ENCODE results near the gene CDK18. TPM values are rescaled to one million over a fixed set of nuclear protein-coding genes. Genes with fewer than 3 reads are reported as not detected.

CDK18 gene
- total RNA-seq, 2 donors from 2014 or later = 58.1 to 88.7 TPM

GRCh38 chr1:205567716-205568115 is 63.2 kb downstream of the CDK18 start:
- Histone ChIP-seq H3K4me1 (ENCODE audit: control insufficient read depth, insufficient read depth, low read length) (peaks cover 6% of the 10 kb centered on the region), H3K9me3 (ENCODE audit: control insufficient read depth, low read length) (no peaks in the 10 kb centered on the region), H3K27me3 (ENCODE audit: control insufficient read depth, insufficient read depth, low read length, poor library complexity, severe bottlenecking) (peaks cover 87% of the 10 kb centered on the region), H3K36me3 (ENCODE audit: control insufficient read depth, insufficient read depth, low read length) (no peaks in the 10 kb centered on the region), H3K4me3 (ENCODE audit: low read length) (no peak overlapping the region), H3K27ac (ENCODE audit: low read depth, low read length) (no peak overlapping the region), H3K9ac (ENCODE audit: extremely low read depth, low read length, poor library complexity, severe bottlenecking) (no peak overlapping the region)
- Mint-ChIP-seq H3K36me3 (ENCODE audit: low read depth) (no peaks in the 10 kb centered on the region), H3K27ac (no peak overlapping the region), H3K27me3 (ENCODE audit: insufficient read depth) (peaks cover 67% of the 10 kb centered on the region), H3K4me1 (peaks cover 16% of the 10 kb centered on the region), H3K4me3 (peak overlapping the region; percentile 44), H3K9me3 (no peaks in the 10 kb centered on the region)
- TF ChIP-seq CTCF (conservative IDR thresholded peaks at IDR 0.05) = peak; percentile 18
- WGBS, 2 experiments (ENCODE audit: insufficient coverage in 1 of 2, insufficient read length in 1 of 2) = 75 to 82% methylated on average over 4 to 6 of the region's 6 CpGs
- no peak for DNase-seq

GRCh38 chr1:205568135-205568468 is 63.6 kb downstream of the CDK18 start:
- H3K4me1 Mint-ChIP-seq = peaks cover 16% of the 10 kb centered on the region
- H3K27ac Mint-ChIP-seq = no peak overlapping the region
- peaks cover 6% of the 10 kb centered on the region for H3K4me1 ChIP-seq (ENCODE audit: control insufficient read depth, insufficient read depth, low read length)
- no peaks in the 10 kb centered on the region for H3K9me3 Mint-ChIP-seq
- H3K27me3 ChIP-seq (ENCODE audit: control insufficient read depth, insufficient read depth, low read length, poor library complexity, severe bottlenecking) = peaks cover 87% of the 10 kb centered on the region
- DNase-seq = no peak
- H3K4me3 ChIP-seq (ENCODE audit: low read length) = no peak overlapping the region
- no peaks in the 10 kb centered on the region for H3K36me3 ChIP-seq (ENCODE audit: control insufficient read depth, insufficient read depth, low read length)
- peaks cover 64% of the 10 kb centered on the region for H3K27me3 Mint-ChIP-seq (ENCODE audit: insufficient read depth)
- no peak overlapping the region for H3K9ac ChIP-seq (ENCODE audit: extremely low read depth, low read length, poor library complexity, severe bottlenecking)
- WGBS, 2 experiments (ENCODE audit: insufficient coverage in 1 of 2, insufficient read length in 1 of 2) = 56% methylated on average over 5 of the region's 5 CpGs; no CpG with 5 or more reads in 1 of the 2 experiments
- no peak overlapping the region for H3K27ac ChIP-seq (ENCODE audit: low read depth, low read length)
- H3K36me3 Mint-ChIP-seq (ENCODE audit: low read depth) = no peaks in the 10 kb centered on the region
- TF ChIP-seq CTCF (conservative IDR thresholded peaks at IDR 0.05) = no peak
- peak overlapping the region; percentile 44 for H3K4me3 Mint-ChIP-seq
- H3K9me3 ChIP-seq (ENCODE audit: control insufficient read depth, low read length) = no peaks in the 10 kb centered on the region

- Histone ChIP-seq H3K27me3 (ENCODE audit: control insufficient read depth, insufficient read depth, low read length, poor library complexity, severe bottlenecking) (peaks cover 92% of the 10 kb centered on the region), H3K9me3 (ENCODE audit: control insufficient read depth, low read length) (no peaks in the 10 kb centered on the region), H3K36me3 (ENCODE audit: control insufficient read depth, insufficient read depth, low read length) (no peaks in the 10 kb centered on the region), H3K4me1 (ENCODE audit: control insufficient read depth, insufficient read depth, low read length) (peaks cover 6% of the 10 kb centered on the region), H3K27ac (ENCODE audit: low read depth, low read length) (no peak overlapping the region), H3K9ac (ENCODE audit: extremely low read depth, low read length, poor library complexity, severe bottlenecking) (no peak overlapping the region), H3K4me3 (ENCODE audit: low read length) (no peak overlapping the region)
- Mint-ChIP-seq H3K9me3 (no peaks in the 10 kb centered on the region), H3K36me3 (ENCODE audit: low read depth) (no peaks in the 10 kb centered on the region), H3K4me3 (peak overlapping the region; percentile 44), H3K27me3 (ENCODE audit: insufficient read depth) (peaks cover 67% of the 10 kb centered on the region), H3K4me1 (peaks cover 16% of the 10 kb centered on the region), H3K27ac (no peak overlapping the region)
- no peak for DNase-seq
- WGBS, 2 experiments (ENCODE audit: insufficient coverage in 1 of 2, insufficient read length in 1 of 2) = 2 to 8% methylated on average over 7 to 90 of the region's 90 CpGs
- no peak for TF ChIP-seq CTCF (conservative IDR thresholded peaks at IDR 0.05)
Measured at GRCh38 chr1:205568469-205569361, 64.2 kb downstream of the CDK18 start.
